ENCODE measurements around the gene ZNF804B. TPM values are rescaled to one million over a fixed set of nuclear protein-coding genes. Genes with fewer than 3 reads are reported as not detected.

ZNF804B gene
- not detected for total RNA-seq

DNA sequence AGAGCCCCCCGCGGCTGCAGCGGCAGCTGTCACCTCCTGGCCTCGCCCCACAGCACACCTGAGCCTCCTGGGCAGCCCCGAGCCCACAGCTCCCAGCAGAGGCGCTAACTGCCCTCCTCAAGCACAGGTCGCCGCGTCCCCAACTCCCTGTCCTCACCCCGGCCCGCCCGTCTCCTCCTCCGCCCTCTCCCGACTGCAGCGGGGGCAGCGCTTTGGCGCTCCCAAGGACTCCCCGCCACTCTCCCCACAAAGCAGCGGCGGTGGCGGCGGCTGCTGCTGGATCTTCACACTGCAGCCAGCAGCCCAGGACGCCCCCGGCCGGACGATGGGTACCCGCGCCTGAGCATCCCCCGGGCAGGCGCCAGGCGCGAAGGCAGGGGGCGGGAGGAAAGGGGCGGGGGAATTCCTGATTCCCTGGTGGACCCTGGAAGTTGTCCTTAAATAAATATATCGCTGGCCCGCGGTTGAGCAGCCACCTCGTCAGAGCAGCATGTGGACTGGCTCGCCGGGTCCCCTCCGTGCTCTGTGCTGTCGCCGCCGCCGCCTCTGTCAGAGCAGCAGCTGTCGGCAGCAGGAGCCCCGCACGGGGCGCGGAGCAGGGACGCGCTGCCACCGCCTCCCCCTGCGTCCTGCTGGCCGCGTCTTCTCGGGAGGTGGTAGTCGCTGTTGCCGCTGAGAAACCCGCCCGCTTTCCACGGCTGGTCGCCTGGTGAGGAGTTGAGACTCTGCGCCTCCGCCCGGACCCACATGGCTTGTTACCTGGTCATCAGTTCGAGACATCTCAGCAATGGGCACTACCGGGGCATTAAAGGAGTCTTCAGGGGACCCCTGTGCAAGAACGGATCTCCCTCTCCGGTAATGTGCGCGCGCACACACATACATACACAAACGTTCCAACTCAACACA lies at the start of gene ZNF804B:
Gene ZNF804B, plus strand, starts transcription at position 471 of the 906 bp plus-strand sequence. Its CDS starts 277 bp downstream, at position 748.
- Mint-ChIP-seq H3K9me3 (no peaks in the 10 kb centered on the region), H3K4me3 (peak within 1 kb of the TSS; percentile 58 to 60), H3K36me3 (ENCODE audit: insufficient read depth in 2 of 2) (no peaks in the 10 kb centered on the region), H3K27ac (no peak within 1 kb of the TSS), H3K4me1 (ENCODE audit: low read depth) (peaks cover 11% of the 10 kb centered on the region), H3K27me3 (ENCODE audit: low read depth) (peaks cover 64% of the 10 kb centered on the region)
- peak; percentile 45 to 58 for ATAC-seq (replicated peaks in 1 of 2)
- DNase-seq: peak; percentile 2 to 4

DNA sequence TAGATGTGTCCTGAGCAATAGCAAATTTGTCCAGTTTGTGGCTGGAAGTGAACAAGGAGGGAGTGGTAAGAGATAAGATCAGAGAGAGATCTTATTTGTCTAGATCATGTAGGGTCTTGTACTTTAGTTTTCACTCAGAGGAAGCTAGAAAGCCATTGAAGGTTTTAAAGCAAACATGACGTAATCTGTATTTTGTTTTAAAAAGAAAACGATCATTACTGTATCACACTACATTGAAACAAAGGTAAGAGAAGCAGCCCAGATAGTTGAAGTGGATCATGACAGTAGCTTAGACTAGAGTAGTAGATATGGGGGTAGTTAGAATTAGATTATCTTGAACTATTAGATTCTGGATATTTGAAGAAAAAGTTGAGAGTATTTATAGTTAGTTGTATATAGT lies 23.6 kb upstream of the ZNF804B start:
- ATAC-seq (replicated peaks in 1 of 2) (no peak), DNase-seq (no peak)
- no peak overlapping the region for H3K27ac Mint-ChIP-seq
- no peaks in the 10 kb centered on the region for H3K36me3 Mint-ChIP-seq (ENCODE audit: insufficient read depth in 2 of 2)
- peaks cover 2% of the 10 kb centered on the region in 2 donors for H3K9me3 Mint-ChIP-seq
- no peak overlapping the region for H3K4me3 Mint-ChIP-seq
- H3K27me3 Mint-ChIP-seq (ENCODE audit: low read depth): no peaks in the 10 kb centered on the region
- no peaks in the 10 kb centered on the region for H3K4me1 Mint-ChIP-seq (ENCODE audit: low read depth)

DNA sequence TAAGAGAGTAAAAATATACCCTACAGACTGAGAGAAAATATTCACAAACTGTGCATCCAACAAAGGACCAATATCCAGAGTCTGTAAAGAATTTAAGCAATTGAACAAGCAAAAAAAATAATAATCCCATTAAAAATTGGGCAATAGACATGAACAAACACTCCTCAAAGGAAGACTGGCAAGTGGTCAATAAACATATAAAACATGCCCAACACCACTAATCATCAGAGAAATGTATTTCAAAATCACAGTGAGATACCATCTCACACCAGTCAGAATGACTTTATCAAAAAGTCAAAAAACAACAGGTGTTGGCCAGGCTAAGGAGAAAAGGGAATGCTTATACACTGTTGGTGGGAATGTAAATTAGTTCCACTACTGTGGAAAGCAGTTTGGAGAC lies 21.9 kb upstream of the ZNF804B start:
- H3K27me3 Mint-ChIP-seq (ENCODE audit: low read depth): no peaks in the 10 kb centered on the region
- H3K4me1 Mint-ChIP-seq (ENCODE audit: low read depth): no peaks in the 10 kb centered on the region
- ATAC-seq (replicated peaks in 1 of 2) (no peak), DNase-seq (no peak)
- peaks cover 0 to 2% of the 10 kb centered on the region in 2 donors for H3K9me3 Mint-ChIP-seq
- H3K27ac Mint-ChIP-seq: no peak overlapping the region
- no peaks in the 10 kb centered on the region for H3K36me3 Mint-ChIP-seq (ENCODE audit: insufficient read depth in 2 of 2)
- no peak overlapping the region for H3K4me3 Mint-ChIP-seq

DNA sequence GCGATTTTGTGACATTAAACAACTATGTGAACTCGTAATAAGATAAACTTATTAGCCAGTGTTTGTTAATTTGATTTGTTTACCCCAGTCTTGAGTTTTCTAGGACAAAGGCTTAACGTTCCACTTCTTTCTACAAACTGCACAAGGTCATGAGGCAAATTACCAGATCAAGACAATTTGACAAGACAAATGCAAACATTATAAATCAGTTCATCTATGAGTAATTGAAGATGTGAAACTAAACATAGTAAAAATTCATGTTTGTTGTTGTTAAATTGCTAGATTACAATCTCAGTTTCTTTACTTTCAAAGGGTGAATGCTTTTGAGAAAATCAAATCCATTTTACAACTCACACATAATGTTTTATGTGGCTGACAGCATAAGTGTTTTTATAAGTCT lies 13.4 kb upstream of the ZNF804B start:
- no peak for DNase-seq
- H3K27ac Mint-ChIP-seq: no peak overlapping the region
- H3K9me3 Mint-ChIP-seq: no peaks in the 10 kb centered on the region
- no peaks in the 10 kb centered on the region for H3K36me3 Mint-ChIP-seq (ENCODE audit: insufficient read depth in 2 of 2)
- no peak overlapping the region for H3K4me3 Mint-ChIP-seq
- peaks cover 10% of the 10 kb centered on the region for H3K27me3 Mint-ChIP-seq (ENCODE audit: low read depth)
- no peaks in the 10 kb centered on the region for H3K4me1 Mint-ChIP-seq (ENCODE audit: low read depth)
- no peak for ATAC-seq (replicated peaks in 1 of 2)

DNA sequence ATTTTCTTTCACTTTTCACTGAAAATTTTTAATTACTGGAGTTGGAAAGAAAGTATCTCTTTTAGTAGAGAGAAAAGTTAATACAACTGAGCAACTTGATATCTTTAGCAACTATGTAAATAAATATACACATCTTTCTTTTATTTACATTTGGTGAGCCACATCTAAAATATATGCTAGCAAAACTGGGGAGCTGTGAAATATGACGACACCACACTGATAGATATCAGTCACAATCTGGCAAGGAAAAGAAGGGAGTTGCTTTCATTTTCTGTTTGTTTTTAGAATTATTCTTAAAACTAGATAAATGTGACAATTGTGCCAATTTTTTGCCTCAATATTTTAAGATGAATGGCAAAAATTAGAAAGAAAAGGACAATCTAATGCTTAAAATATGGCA lies 2.7 kb upstream of the ZNF804B start:
- Mint-ChIP-seq H3K27ac (no peak overlapping the region), H3K4me1 (ENCODE audit: low read depth) (peaks cover 11% of the 10 kb centered on the region), H3K4me3 (no peak overlapping the region), H3K36me3 (ENCODE audit: insufficient read depth in 2 of 2) (no peaks in the 10 kb centered on the region), H3K27me3 (ENCODE audit: low read depth) (peaks cover 53% of the 10 kb centered on the region), H3K9me3 (peaks cover 0 to 3% of the 10 kb centered on the region in 2 donors)
- ATAC-seq (replicated peaks in 1 of 2) (no peak), DNase-seq (no peak)

DNA sequence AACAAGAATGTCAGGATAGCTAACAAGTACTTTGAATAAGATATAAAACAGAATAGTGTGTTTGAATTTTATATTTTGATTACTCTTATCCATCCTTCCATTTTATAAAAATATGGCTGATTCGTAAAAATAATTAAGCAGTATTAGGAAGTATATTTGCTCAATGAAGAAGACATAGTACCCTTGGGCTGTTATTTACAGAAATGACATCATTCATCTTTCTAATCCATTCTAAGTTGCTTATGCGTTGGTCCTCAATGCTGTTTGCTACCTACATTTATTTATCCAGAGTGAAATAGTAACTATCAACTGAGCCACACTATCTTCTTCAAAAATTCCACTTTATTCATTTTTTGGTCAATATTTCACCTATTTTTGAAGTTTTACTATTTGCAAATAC lies 2.1 kb upstream of the ZNF804B start:
- Mint-ChIP-seq H3K27ac (no peak overlapping the region), H3K4me3 (no peak overlapping the region), H3K9me3 (peaks cover 0 to 1% of the 10 kb centered on the region in 2 donors), H3K36me3 (ENCODE audit: insufficient read depth in 2 of 2) (no peaks in the 10 kb centered on the region), H3K4me1 (ENCODE audit: low read depth) (peaks cover 11% of the 10 kb centered on the region), H3K27me3 (ENCODE audit: low read depth) (peaks cover 58% of the 10 kb centered on the region)
- DNase-seq (no peak), ATAC-seq (replicated peaks in 1 of 2) (no peak)

DNA sequence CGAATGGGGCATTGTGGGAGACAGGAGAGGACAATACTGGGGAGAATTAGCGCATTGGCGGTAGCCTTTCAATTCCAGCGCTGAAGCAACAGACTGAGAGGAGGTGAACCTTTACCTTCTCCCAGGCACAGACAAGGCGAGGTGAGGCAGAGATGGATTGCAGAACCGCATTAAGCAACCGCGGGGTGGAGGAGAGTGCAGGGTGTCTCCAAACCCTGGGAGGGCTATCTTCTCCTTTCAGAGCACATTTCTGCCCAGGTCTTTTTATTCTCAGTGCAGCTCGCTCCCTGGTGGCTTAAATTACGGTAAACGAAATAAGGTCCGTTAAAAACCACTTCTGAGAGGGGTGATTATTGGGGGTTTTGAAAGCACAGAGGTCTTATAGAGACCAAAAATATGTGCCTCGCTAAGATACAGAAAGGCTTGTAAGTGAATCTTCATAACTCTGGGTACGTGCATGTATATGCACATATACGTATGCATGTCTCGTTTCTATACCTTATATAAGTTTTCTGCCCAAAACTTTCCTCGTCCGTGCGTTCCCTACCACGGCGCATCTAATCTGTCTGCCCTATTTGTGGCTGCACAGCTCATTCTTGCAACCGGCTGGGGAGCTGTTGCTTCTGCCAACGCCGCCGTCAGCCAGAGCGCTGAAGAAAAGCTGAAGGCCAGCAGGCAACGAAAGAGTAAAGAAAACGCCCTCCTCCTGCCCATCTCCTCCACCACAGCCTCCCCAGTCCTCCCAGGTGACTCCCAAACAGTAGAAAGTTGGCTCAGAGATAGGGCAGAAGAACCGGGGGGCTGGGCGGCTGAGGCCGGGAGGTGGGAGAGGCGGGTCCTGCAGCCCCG lies 895 bp upstream of the ZNF804B start:
- ATAC-seq (replicated peaks in 1 of 2) (peak in 1 of 2 donors; percentile 30), DNase-seq (peak; percentile 1 to 8)
- Mint-ChIP-seq H3K4me3 (peak overlapping the region; percentile 58 to 60), H3K4me1 (ENCODE audit: low read depth) (peaks cover 11% of the 10 kb centered on the region), H3K9me3 (no peaks in the 10 kb centered on the region), H3K27me3 (ENCODE audit: low read depth) (peaks cover 64% of the 10 kb centered on the region), H3K36me3 (ENCODE audit: insufficient read depth in 2 of 2) (no peaks in the 10 kb centered on the region), H3K27ac (no peak overlapping the region)

DNA sequence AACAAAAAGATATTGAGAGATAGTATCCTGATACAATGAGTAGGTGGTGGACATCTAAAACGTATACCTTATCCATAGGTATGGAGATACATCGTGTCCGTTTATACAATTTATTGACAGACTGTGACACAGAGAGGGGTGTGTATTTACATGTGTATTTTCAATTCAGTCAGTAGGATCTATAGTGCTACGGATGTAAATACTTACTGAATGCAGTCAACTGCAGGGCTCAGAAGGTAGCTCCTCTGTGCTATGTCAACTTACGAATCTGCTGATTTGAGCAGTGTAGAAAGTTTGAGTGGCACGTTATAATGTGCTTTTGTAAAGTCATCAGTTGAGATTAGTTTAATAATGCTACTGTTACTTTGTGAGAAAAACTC lies 626 bp downstream of the ZNF804B start:
- Mint-ChIP-seq H3K27me3 (ENCODE audit: low read depth) (peaks cover 60% of the 10 kb centered on the region), H3K4me1 (ENCODE audit: low read depth) (peaks cover 11% of the 10 kb centered on the region), H3K36me3 (ENCODE audit: insufficient read depth in 2 of 2) (no peaks in the 10 kb centered on the region), H3K4me3 (peak overlapping the region; percentile 31 to 41), H3K9me3 (no peaks in the 10 kb centered on the region), H3K27ac (no peak overlapping the region)
- DNase-seq (no peak), ATAC-seq (replicated peaks in 1 of 2) (peak; percentile 20 to 26)

DNA sequence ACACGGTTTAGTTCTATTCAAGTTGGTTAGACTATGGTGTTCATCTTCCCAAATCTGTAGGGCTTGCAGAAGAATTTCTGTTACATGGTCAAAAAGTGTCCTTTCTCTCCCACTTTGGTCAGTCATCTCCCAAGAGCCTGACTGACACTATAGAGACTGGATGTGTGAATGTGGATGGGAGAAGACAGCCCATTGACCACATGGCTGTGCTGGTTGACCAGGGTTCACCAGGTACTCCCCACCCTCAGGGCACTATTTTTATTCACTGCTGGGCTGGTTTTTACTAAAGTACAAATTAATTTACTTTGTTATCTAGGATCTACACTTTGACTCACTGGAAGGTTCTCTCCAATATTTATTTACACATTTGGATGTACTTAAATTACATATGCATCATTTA lies 2.3 kb downstream of the ZNF804B start:
- Mint-ChIP-seq H3K4me1 (ENCODE audit: low read depth) (peaks cover 11% of the 10 kb centered on the region), H3K27me3 (ENCODE audit: low read depth) (peaks cover 47% of the 10 kb centered on the region), H3K36me3 (ENCODE audit: insufficient read depth in 2 of 2) (no peaks in the 10 kb centered on the region), H3K27ac (no peak overlapping the region), H3K9me3 (no peaks in the 10 kb centered on the region), H3K4me3 (no peak overlapping the region)
- DNase-seq (no peak), ATAC-seq (replicated peaks in 1 of 2) (no peak)

DNA sequence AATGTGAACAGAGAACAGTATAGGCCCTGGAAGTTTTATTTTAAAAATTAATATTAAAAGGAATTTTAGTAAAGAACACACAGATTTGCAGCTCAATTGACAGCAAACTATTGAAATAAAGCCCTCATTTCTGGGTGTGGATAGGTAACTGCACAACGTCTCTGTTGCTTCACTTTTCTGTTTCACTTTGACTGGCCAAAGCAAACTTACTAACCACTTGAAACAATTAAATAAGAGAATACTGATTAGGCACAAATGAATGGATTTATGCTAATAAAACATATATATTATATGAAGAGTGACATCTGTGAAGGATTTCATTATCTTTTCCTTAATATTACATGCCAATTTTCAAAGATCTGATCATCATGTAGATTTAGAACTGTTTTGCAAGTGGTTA lies 11.9 kb downstream of the ZNF804B start:
- ATAC-seq (replicated peaks in 1 of 2) (no peak), DNase-seq (no peak)
- Mint-ChIP-seq H3K27ac (no peak overlapping the region), H3K4me1 (ENCODE audit: low read depth) (no peaks in the 10 kb centered on the region), H3K4me3 (no peak overlapping the region), H3K36me3 (ENCODE audit: insufficient read depth in 2 of 2) (no peaks in the 10 kb centered on the region), H3K9me3 (no peaks in the 10 kb centered on the region), H3K27me3 (ENCODE audit: low read depth) (peaks cover 8% of the 10 kb centered on the region)

DNA sequence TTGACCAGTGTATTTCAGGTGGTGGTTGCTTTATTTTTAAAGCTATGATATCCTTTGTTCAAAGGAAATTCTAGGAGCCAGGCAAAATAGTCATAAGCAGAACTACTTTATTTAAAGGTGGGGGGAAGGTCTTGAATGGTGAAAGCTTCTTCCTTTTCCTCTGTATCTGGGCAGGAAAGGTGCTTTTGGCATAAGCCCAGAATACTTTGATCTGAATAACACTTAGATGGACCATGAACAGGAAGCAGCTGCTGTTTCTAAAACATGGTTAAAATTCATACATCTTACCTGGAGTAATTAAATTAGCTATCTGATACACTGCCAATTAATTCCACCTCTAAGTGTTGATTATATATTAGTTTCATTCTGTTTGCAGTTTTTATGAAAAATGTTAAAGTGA lies 13.3 kb downstream of the ZNF804B start:
- ATAC-seq (replicated peaks in 1 of 2): no peak
- Mint-ChIP-seq H3K36me3 (ENCODE audit: insufficient read depth in 2 of 2) (no peaks in the 10 kb centered on the region), H3K27me3 (ENCODE audit: low read depth) (no peaks in the 10 kb centered on the region)

DNA sequence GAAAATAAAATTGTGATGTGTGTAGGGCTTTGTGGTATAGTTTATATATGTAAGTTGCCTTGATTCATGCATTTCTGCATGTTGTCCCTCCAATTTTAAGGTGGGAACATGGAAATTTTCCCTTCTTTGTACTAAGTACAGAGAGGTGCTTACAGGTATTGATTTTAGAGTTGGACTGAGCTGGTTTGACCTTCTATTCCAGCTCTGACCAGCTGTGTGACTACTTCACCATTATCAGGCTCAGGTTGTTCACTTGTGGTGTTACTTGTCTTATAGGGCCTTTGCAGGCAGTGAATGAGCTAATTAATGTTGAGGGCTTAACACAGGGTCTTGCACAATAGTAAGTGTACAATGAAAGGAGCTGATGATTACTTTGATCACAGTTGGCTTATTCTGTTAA lies 16.3 kb downstream of the ZNF804B start:
- Mint-ChIP-seq H3K27ac (no peak overlapping the region), H3K9me3 (no peaks in the 10 kb centered on the region), H3K4me1 (ENCODE audit: low read depth) (no peaks in the 10 kb centered on the region), H3K27me3 (ENCODE audit: low read depth) (peaks cover 12% of the 10 kb centered on the region), H3K4me3 (no peak overlapping the region), H3K36me3 (ENCODE audit: insufficient read depth in 2 of 2) (no peaks in the 10 kb centered on the region)
- no peak for ATAC-seq (replicated peaks in 1 of 2)
- no peak for DNase-seq

More for the DNA sequence above, 13.3 kb downstream of the ZNF804B start:
- H3K4me1 Mint-ChIP-seq (ENCODE audit: low read depth): no peaks in the 10 kb centered on the region
- no peaks in the 10 kb centered on the region for H3K9me3 Mint-ChIP-seq
- no peak overlapping the region for H3K4me3 Mint-ChIP-seq
- no peak overlapping the region for H3K27ac Mint-ChIP-seq
- DNase-seq: no peak

DNA sequence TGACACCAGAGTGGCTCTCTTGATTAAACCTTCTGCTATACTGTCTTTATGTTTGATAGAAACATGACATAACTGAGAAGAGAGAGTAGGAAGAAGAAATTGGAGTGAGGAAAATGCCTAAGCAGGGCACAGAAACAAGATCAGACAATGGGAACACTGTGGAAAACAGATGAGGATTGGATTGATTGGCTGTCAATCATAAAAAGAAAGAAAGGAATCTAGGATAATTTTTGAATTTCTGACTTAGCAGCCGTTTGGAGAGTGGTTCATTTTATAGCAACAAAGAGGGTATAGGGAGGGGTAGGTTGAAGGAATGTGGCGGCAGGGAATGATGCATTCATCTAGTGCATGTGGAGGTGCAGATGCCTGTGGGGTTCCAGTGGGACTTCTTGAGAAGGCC lies 28.3 kb downstream of the ZNF804B start:
- Mint-ChIP-seq H3K4me1 (ENCODE audit: low read depth) (no peaks in the 10 kb centered on the region), H3K4me3 (no peak overlapping the region), H3K9me3 (no peaks in the 10 kb centered on the region), H3K27me3 (ENCODE audit: low read depth) (no peaks in the 10 kb centered on the region), H3K36me3 (ENCODE audit: insufficient read depth in 2 of 2) (no peaks in the 10 kb centered on the region), H3K27ac (no peak overlapping the region)
- DNase-seq (no peak), ATAC-seq (replicated peaks in 1 of 2) (no peak)

Measured in activated T-cell treated with anti-CD3 and anti-CD28 coated beads, Interleukin-2, amount 50 U/mL, for 72 hours (primary cell).